GM12878 (cell line): Measurements from ENCODE around the gene FLNC. TPM values are rescaled to one million over a fixed set of nuclear protein-coding genes. Genes with fewer than 3 reads are reported as not detected.

ENCODE experiments used
- ATAC-seq: fragments of 200-7000 bp; cut with Tn5 transposase; 3 replicates; pipeline ENCODE4 v1.9.1; 2020; ENCODE audit warnings: mild to moderate bottlenecking, moderate library complexity
- BruUV-seq: library from RNA; stranded (reverse); fragments of 400-500 nt; replicated peaks from 2 replicates; lab custom pipeline; 2021; lab: Mats Ljungman, UMichigan
- CTCF ChIA-PET: fragments of 300-600 bp; sonication (Branson Sonifier 250); formaldehyde crosslinking; extraction: SDS; loops from one replicate; lab custom pipeline; 2021; ENCODE audit warnings: inconsistent platforms; lab: Yijun Ruan, JAX
- POLR2A ChIA-PET: fragments of 350-600 bp; formaldehyde crosslinking; extraction: SDS; loops from one replicate; lab custom pipeline; 2021; ENCODE audit warnings: inconsistent platforms; lab: Charles Lee
- RAD21 ChIA-PET: fragments of 300-600 bp; sonication (Branson Sonifier 250); formaldehyde crosslinking; loops from one replicate; lab custom pipeline; 2023; ENCODE audit warnings: antibody characterized with exemption; ENCODE audit not compliant: unreplicated experiment; lab: Charles Lee
- SMC1A ChIA-PET: fragments of 300-600 bp; sonication (Branson Sonifier 250); formaldehyde crosslinking; loops from one replicate; lab custom pipeline; 2023; ENCODE audit not compliant: unreplicated experiment, uncharacterized antibody; lab: Charles Lee
- DNase-seq: peaks from one replicate; pipeline ENCODE4 v3.0.0-alpha.2; 2011; ENCODE audit warnings: low read depth, low spot score
- FAIRE-seq: peaks from 3 replicates; lab custom pipeline; 2011; peaks lifted over from hg19 to GRCh38; lab: Jason Lieb, UNC
- H2AFZ ChIP-seq: 2 replicates; pipeline ENCODE4 v1.6.0; 2011; ENCODE audit warnings: low read depth, low read length, control low read depth; ENCODE audit not compliant: control insufficient read depth
- H3K27ac ChIP-seq: 2 replicates; pipeline ENCODE4 v1.5.1; 2011; ENCODE audit warnings: control low read depth; ENCODE audit not compliant: control insufficient read depth, insufficient read depth
- H3K27me3 ChIP-seq, 2 experiments: replicated peaks in 1 of 2; 2 replicates each; pipeline versions ENCODE4 v1.6.0 to v1.6.1; 2011; ENCODE audit warnings: low read length in 1 of 2; ENCODE audit not compliant: control insufficient read depth in 2 of 2, insufficient read depth in 2 of 2
- H3K36me3 ChIP-seq, 2 experiments: 2 replicates each; pipeline ENCODE4 v1.5.1; 2011; ENCODE audit warnings: low read length in 1 of 2; ENCODE audit not compliant: control insufficient read depth in 2 of 2, insufficient read depth in 2 of 2
- H3K4me1 ChIP-seq: 2 replicates; pipeline ENCODE4 v1.6.1; 2011; ENCODE audit warnings: mild to moderate bottlenecking, low read length, moderate library complexity, mixed read lengths; ENCODE audit not compliant: control insufficient read depth, insufficient read depth
- H3K4me2 ChIP-seq: 2 replicates; pipeline ENCODE4 v1.6.0; 2011; ENCODE audit warnings: control low read depth; ENCODE audit not compliant: control insufficient read depth, insufficient read depth
- H3K4me3 ChIP-seq: fragments of 200-600 bp; sonication (generic); 2 replicates; pipeline ENCODE4 v1.5.1; 2016
- H3K79me2 ChIP-seq: 2 replicates; pipeline ENCODE4 v1.6.0; 2011; ENCODE audit warnings: low read length; ENCODE audit not compliant: control insufficient read depth, insufficient read depth
- H3K9ac ChIP-seq: 2 replicates; pipeline ENCODE4 v1.8.0; 2011; ENCODE audit warnings: low read length, control low read depth, mixed read lengths; ENCODE audit not compliant: control insufficient read depth, insufficient read depth
- H3K9me3 ChIP-seq: replicated peaks from 3 replicates; pipeline ENCODE4 v1.5.1; 2011; ENCODE audit warnings: mild to moderate bottlenecking, low read length; ENCODE audit not compliant: control insufficient read depth, insufficient read depth
- H4K20me1 ChIP-seq: 2 replicates; pipeline ENCODE4 v1.6.0; 2011; ENCODE audit not compliant: control insufficient read depth, insufficient read depth
- CHD4 ChIP-seq: fragments of 200-600 bp; sonication (generic); IDR thresholded peaks from 2 replicates; pipeline ENCODE4 v1.6.1; 2016; ENCODE audit warnings: mild to moderate bottlenecking
- EGR1 ChIP-seq, 2 experiments: IDR thresholded peaks; 1 replicate in 1 of 2; 2 replicates in 1 of 2; pipeline ENCODE4 v1.6.1; 2011 to 2012; ENCODE audit warnings: low read depth in 2 of 2, low read length in 2 of 2, borderline replicate concordance in 1 of 2, mild to moderate bottlenecking in 1 of 2, moderate library complexity in 1 of 2
- ESRRA ChIP-seq: IDR thresholded peaks from 2 replicates; pipeline ENCODE4 v1.6.1; 2012; ENCODE audit warnings: mild to moderate bottlenecking, low read length, improper control_type of control experiment
- HDAC6 ChIP-seq: fragments of 200-600 bp; sonication (generic); IDR thresholded peaks from one replicate; pipeline ENCODE4 v1.8.0; 2017; ENCODE audit warnings: antibody characterized with exemption; ENCODE audit not compliant: unreplicated experiment
- HSF1 ChIP-seq: fragments of 150-350 bp; IDR thresholded peaks from 2 replicates; pipeline ENCODE4 v1.6.1; 2014; ENCODE audit warnings: mild to moderate bottlenecking, low read depth, low read length
- IRF4 ChIP-seq: IDR thresholded peaks from 2 replicates; pipeline ENCODE4 v1.6.1; 2011; ENCODE audit warnings: low read depth, low read length
- IRF5 ChIP-seq: fragments of 450-650 bp; IDR thresholded peaks from 2 replicates; pipeline ENCODE4 v1.6.1; 2017; ENCODE audit warnings: borderline replicate concordance
- POLR2AphosphoS2 ChIP-seq: IDR thresholded peaks from 2 replicates; pipeline ENCODE4 v1.6.1; 2011; ENCODE audit warnings: low read depth, mild to moderate bottlenecking, low read length, improper control_type of control experiment, moderate library complexity
- RBBP5 ChIP-seq: fragments of 200-600 bp; sonication (generic); conservative IDR thresholded peaks from 2 replicates; pipeline ENCODE4 v1.6.1; 2016
- ZBTB33 ChIP-seq: fragments of 450-650 bp; IDR thresholded peaks from 2 replicates; pipeline ENCODE4 v1.6.1; 2017; ENCODE audit warnings: mild to moderate bottlenecking
- WGBS: methylation state at CpG from one replicate; pipeline ENCODE4 v1.1.6; 2016; ENCODE audit warnings: low lambda C conversion rate; ENCODE audit not compliant: insufficient replicate concordance, insufficient coverage; ENCODE audit errors: missing lambda C conversion rate; 5-methylcytosine and 5-hydroxymethylcytosine counted together
- in situ Hi-C: fragments of 300-500 bp; cut with MboI; formaldehyde crosslinking; loops from 9 replicates; pipeline ENCODE4 v1.14.3; 2018; ENCODE audit warnings: mixed read lengths
- intact Hi-C: fragments of 100-400 bp; cut with micrococcal nuclease; formaldehyde crosslinking; loops from one replicate; pipeline ENCODE4 v1.14.2; 2022; ENCODE audit not compliant: unreplicated experiment
- polyA plus RNA-seq, 11 experiments: library from polyadenylated mRNA; depleted of rRNA in 4 of 11; unstranded in 6 of 11; stranded (reverse) in 5 of 11; fragments of >200 nt; fragmentation: Nextera tagmentation in 4 of 11; fragmentation: Illumina TruSeq in 1 of 11; extraction: Ambion mirVana in 4 of 11; extraction: Trizol in 1 of 11; gene quantifications; 1 replicate in 1 of 11; 2 replicates in 10 of 11; pipeline versions ENCODE4 v1.2.1 to v1.2.3, GENCODE V29; 2011 to 2016; ENCODE audit warnings: inconsistent platforms in 2 of 11, missing spikeins in 2 of 11, low read depth in 1 of 11
- total RNA-seq, 4 experiments: library from RNA; depleted of rRNA in 3 of 4; stranded (reverse); fragments of >200 nt in 3 of 4; fragmentation: Illumina TruSeq in 1 of 4; extraction: Trizol in 1 of 4; gene quantifications; 2 replicates each; pipeline versions ENCODE4 v1.2.1 to v1.2.3, GENCODE V29; 2013 to 2021

Gene FLNC
- total and polyA plus RNA-seq, 10 of the 15 experiments (the other 5 are each of a cell fraction or from before 2014, with no cell fraction given) = 0.01 to 0.21 (median 0.06) TPM; not detected in 3

GRCh38 chr7:128833148-128833945 is 3.1 kb downstream of the FLNC start:
- H3K9ac ChIP-seq = no peak overlapping the region
- TF ChIP-seq EGR1 (IDR thresholded peaks at IDR 0.05; ENCODE audit: borderline replicate concordance in 1 of 2, low read depth in 2 of 2, low read length in 2 of 2) = no peak
- no peak for TF ChIP-seq POLR2AphosphoS2
- no peak for TF ChIP-seq ESRRA
- TF ChIP-seq CHD4 = no peak
- no peak for TF ChIP-seq HSF1
- no peak for TF ChIP-seq ZBTB33
- TF ChIP-seq IRF5 = no peak
- TF ChIP-seq RBBP5 = no peak
- TF ChIP-seq HDAC6 = no peak
- TF ChIP-seq IRF4 = no peak
- TF ChIP-seq, all 136 proteins: peak for 0
- Histone ChIP-seq H3K9me3 (no peaks in the 10 kb centered on the region), H3K79me2 (no peaks in the 10 kb centered on the region), H3K27ac (no peak overlapping the region), H3K4me1 (peaks cover 8% of the 10 kb centered on the region), H2AFZ (no peak overlapping the region), H3K27me3 (peaks cover 11 to 12% of the 10 kb centered on the region in 2 experiments), H4K20me1 (no peaks in the 10 kb centered on the region), H3K4me2 (no peak overlapping the region), H3K4me3 (no peak overlapping the region), H3K36me3 (no peaks in the 10 kb centered on the region)
- ChIA-PET SMC1A (no interaction called here), RAD21 (interaction anchor here (1.0 to 1.4 kb wide), 2 partner anchors 51 to 381 kb away, joined by 4 read pairs; no protein-coding TSS in a partner anchor), POLR2A (no interaction called here), CTCF (interaction anchor here (0.6 kb wide), 1 partner anchor 463 kb away, joined by 3 read pairs; no protein-coding TSS in a partner anchor)
- in situ Hi-C loops (no loop called here), intact Hi-C loops (no loop called here)
- BruUV-seq = no TSS peak
- ATAC-seq (no peak), FAIRE-seq (no peak), DNase-seq (no peak)
- 23% methylated on average over 10 of the region's 13 CpGs for WGBS
